Measurements from ENCODE around the gene ARHGEF12. TPM values are rescaled to one million over a fixed set of nuclear protein-coding genes. Genes with fewer than 3 reads are reported as not detected.

Gene ARHGEF12
- total RNA-seq, 4 donors from 2014 or later: 52.9 to 77.3 (median 61.4) TPM

DNA sequence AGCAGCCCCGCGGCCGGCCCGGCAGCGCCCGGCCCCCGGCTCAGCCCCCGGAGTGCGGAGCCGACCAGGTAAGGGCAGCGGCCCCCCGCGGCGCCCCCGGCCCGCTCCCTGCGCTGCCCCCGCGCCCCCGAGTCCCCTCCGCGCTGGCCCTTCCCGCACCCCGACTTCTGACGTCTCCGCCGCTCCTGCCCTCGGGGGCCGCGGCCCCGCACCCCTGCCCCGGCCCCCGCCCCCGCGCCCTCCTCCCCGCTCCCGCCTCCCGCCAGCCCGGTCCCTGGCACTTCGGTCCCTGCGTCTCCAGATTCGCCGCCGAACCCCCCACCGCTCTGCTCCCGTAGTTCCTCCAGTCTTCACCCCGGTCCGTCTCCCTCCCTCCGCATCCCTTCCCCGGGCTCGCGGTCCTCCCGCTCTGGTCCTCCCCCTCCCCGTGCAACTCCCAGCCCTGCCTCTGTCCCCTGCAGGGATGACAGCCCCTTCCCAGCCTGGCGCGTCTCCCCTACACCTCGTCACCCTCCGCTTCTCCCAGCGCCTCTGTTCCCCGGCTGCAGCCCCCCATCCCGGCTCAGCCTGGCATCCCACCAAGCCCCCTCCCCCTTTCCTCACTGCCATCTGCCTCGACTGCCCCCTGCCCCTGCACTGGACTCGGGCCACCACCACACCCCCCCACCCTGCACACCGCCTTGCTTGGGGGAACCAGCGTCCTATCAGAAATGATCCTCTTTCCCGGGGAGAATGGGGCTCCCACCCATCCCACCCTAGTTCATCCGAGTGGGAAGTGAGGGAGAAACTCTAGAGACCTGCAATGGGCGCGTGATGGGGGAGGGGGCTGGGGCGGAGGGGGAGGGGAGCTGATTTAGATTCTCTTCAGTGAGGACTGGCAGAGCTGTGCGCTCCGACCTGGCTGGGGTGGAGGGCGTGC, 175.9 kb downstream of the ARHGEF12 start:
- H3K9me3 ChIP-seq: no peaks in the 10 kb centered on the region
- H3K27me3 ChIP-seq: peaks cover 3 to 18% (median 11%) of the 10 kb centered on the region in 3 donors
- intact Hi-C loops (cut with DNase I; ENCODE audit: low total_unique reads) (loop anchor here (1.0 kb wide), 4 partner anchors 173 to 682 kb away; no protein-coding TSS in a partner anchor), in situ Hi-C loops (cut with MboI; ENCODE audit: low sequenced_read_pairs in 4 of 4) (loop anchor here (10.0 to 25.0 kb wide), 6 partner anchors 173 to 683 kb away; partner anchors contain the start of gene TECTA (in 2 of the 4))
- TF ChIP-seq, protein P1, sequence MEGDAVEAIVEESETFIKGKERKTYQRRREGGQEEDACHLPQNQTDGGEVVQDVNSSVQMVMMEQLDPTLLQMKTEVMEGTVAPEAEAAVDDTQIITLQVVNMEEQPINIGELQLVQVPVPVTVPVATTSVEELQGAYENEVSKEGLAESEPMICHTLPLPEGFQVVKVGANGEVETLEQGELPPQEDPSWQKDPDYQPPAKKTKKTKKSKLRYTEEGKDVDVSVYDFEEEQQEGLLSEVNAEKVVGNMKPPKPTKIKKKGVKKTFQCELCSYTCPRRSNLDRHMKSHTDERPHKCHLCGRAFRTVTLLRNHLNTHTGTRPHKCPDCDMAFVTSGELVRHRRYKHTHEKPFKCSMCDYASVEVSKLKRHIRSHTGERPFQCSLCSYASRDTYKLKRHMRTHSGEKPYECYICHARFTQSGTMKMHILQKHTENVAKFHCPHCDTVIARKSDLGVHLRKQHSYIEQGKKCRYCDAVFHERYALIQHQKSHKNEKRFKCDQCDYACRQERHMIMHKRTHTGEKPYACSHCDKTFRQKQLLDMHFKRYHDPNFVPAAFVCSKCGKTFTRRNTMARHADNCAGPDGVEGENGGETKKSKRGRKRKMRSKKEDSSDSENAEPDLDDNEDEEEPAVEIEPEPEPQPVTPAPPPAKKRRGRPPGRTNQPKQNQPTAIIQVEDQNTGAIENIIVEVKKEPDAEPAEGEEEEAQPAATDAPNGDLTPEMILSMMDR (IDR thresholded peaks at IDR 0.05 in 4 of 5, conservative IDR thresholded peaks at IDR 0.05 in 1 of 5): no peak
- no peak for TF ChIP-seq POLR2A (IDR thresholded peaks at IDR 0.05)
- DNase-seq: no peak
- ATAC-seq: no peak
- H3K36me3 ChIP-seq: no peaks in the 10 kb centered on the region
- H3K4me1 ChIP-seq: no peaks in the 10 kb centered on the region
- H3K4me3 ChIP-seq: no peak overlapping the region
- H3K27ac ChIP-seq: no peak overlapping the region

DNA sequence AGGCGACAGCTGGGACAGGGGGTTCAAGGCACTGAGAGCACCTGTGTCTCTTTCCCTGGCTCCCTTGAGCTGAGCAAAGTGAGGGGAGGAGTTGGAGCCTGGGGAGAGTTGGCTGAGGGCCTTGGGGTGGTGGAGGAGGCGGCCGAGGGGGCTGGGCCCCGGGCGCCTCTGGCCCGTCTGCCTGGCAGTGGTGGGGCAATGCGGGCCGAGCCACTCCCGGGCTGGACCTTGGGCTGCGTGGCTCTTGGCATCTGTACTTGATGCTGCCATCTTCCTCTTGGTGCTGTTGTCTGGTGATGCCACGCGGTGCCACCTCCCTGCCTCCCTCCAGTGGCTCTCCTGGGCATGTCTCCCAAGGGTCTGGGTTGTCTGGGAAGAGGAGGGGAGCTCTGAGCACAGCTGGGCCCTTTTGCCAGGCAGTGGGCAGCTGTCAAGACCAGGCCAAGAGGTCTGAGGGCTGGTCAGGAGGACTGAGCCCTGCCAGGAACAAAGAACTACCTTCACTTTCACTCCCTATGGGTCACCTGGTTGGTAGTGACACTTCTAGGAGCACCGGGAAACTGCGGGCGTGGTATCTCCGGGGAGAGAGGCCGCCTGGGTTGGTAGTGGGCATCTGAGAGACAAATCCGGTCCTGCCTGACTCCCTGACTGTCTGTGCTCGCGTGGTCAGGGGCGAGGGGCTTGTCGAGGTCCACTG, 176.7 kb downstream of the ARHGEF12 start:
- ATAC-seq (no peak), DNase-seq (no peak)
- H3K4me1 ChIP-seq: no peaks in the 10 kb centered on the region
- H3K4me3 ChIP-seq: no peak overlapping the region
- in situ Hi-C loops (cut with MboI; ENCODE audit: low sequenced_read_pairs in 4 of 4) (loop anchor here (10.0 to 25.0 kb wide), 6 partner anchors 172 to 682 kb away; partner anchors contain the start of gene TECTA (in 2 of the 4)), intact Hi-C loops (cut with DNase I; ENCODE audit: low total_unique reads) (no loop called here)
- no peaks in the 10 kb centered on the region for H3K36me3 ChIP-seq
- peaks cover under 1 to 18% (median 11%) of the 10 kb centered on the region in 3 donors for H3K27me3 ChIP-seq
- H3K9me3 ChIP-seq: no peaks in the 10 kb centered on the region
- TF ChIP-seq, protein P1 (IDR thresholded peaks at IDR 0.05 in 4 of 5, conservative IDR thresholded peaks at IDR 0.05 in 1 of 5): no peak
- no peak overlapping the region for H3K27ac ChIP-seq

DNA sequence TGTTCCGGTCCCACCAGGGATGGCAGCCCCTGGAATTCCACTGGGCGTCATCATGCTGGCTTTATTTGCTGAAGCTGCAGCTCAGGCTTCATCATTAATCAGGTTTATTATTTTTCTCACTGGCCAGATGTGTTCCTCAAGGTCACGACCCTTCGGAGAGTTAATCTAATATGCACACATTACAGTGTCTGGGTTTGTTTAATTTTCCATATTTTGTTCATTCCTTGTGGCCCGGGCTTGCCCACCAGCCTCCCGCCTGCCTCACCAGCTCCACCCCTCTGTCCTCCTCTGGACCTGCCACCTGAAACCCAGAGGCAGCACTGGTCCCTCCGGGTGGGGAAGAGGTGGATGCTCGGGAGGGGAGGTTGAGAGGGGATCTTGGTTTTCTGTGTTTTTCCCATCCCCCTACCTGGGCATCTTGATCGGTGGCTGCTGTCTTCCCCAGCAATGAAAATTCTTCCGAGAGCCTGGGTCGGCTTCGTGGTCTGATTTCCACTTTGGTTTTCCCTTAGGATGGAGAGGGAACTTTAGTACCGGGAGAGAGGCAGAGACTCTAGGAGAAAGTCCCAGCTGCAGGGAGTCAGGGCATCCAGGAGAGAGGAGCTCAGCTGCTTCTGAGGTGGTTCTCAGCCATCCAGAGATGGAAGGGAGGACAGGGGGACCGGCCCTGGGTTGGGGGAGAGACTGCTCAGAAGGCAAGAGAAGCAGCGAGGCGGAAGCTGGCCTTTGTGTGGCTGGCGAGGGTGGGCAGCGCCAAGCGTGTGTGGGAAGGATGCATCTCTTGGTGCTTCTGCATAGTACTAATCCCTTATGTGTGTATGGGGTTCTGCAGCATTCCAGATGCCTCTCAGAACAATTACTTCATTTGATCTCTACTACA, 177.5 kb downstream of the ARHGEF12 start:
- DNase-seq: no peak
- TF ChIP-seq POLR2A (IDR thresholded peaks at IDR 0.05): no peak
- TF ChIP-seq, protein P1 (IDR thresholded peaks at IDR 0.05 in 4 of 5, conservative IDR thresholded peaks at IDR 0.05 in 1 of 5): no peak
- Histone ChIP-seq H3K9me3 (no peaks in the 10 kb centered on the region), H3K4me3 (no peak overlapping the region), H3K27me3 (peaks cover 4 to 12% (median 11%) of the 10 kb centered on the region in 3 donors), H3K4me1 (no peaks in the 10 kb centered on the region), H3K36me3 (no peaks in the 10 kb centered on the region), H3K27ac (no peak overlapping the region)
- intact Hi-C loops (cut with DNase I; ENCODE audit: low total_unique reads) (no loop called here), in situ Hi-C loops (cut with MboI; ENCODE audit: low sequenced_read_pairs in 4 of 4) (loop anchor here (10.0 to 25.0 kb wide), 6 partner anchors 171 to 681 kb away; partner anchors contain the start of gene TECTA (in 2 of the 4))
- ATAC-seq: no peak

DNA sequence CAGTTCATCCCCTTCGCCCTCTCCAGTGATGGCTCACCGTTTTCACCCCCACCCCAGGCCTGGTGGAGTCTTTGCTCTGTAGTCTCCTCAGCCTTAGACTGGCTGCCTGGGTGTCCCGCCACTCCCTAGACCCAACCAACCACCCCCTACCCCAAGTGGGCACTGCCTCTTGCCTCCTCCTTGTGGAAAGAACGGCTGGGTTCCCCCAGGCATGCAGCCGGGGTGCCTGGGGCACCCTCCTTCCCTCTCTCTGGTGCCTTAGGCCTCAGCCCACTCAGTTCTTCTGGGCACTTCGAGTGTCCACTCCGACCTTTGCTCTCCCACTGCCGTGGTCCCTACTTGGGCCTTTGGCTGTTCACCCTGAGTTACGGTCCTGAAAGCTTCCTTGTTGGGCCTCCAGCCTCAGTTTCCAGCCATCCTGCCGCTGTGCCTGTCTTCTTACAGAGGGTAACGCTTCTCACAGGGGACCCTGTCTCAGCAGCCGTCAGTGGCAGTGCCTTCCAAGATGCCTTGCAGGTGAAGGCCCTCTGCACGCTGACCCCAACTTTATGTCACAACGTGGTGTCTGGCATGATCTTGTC, 178.4 kb downstream of the ARHGEF12 start:
- in situ Hi-C loops (cut with MboI; ENCODE audit: low sequenced_read_pairs in 4 of 4): loop anchor here (5.0 to 25.0 kb wide), 7 partner anchors 170 to 680 kb away; partner anchors contain the start of gene TECTA (in 2 of the 4)
- intact Hi-C loops (cut with DNase I; ENCODE audit: low total_unique reads): no loop called here
- no peaks in the 10 kb centered on the region for H3K36me3 ChIP-seq
- H3K9me3 ChIP-seq: no peaks in the 10 kb centered on the region
- peaks cover 4 to 12% (median 11%) of the 10 kb centered on the region in 3 donors for H3K27me3 ChIP-seq
- ATAC-seq (no peak), DNase-seq (no peak)
- no peak overlapping the region for H3K27ac ChIP-seq
- no peak for TF ChIP-seq POLR2A (IDR thresholded peaks at IDR 0.05)
- TF ChIP-seq, protein P1 (IDR thresholded peaks at IDR 0.05 in 4 of 5, conservative IDR thresholded peaks at IDR 0.05 in 1 of 5): no peak
- no peak overlapping the region for H3K4me3 ChIP-seq
- no peaks in the 10 kb centered on the region for H3K4me1 ChIP-seq
